ENCODE results near the gene FRMD6.

FRMD6 gene

GRCh38 chr14:51711505-51711904 is 59.8 kb downstream of the FRMD6 start:
- TF ChIP-seq POLR2AphosphoS5 (IDR thresholded peaks at IDR 0.05; ENCODE audit: low read depth, low read length) (no peak), POLR2A (IDR thresholded peaks at IDR 0.05; ENCODE audit: low read depth, low read length) (no peak), TAF1 (IDR thresholded peaks at IDR 0.05; ENCODE audit: borderline replicate concordance, low read depth, low read length) (no peak)
- no peak for DNase-seq (ENCODE audit: insufficient read length)
- FAIRE-seq = no peak

- FAIRE-seq = no peak
- DNase-seq (ENCODE audit: insufficient read length) = no peak
- TF ChIP-seq POLR2A (IDR thresholded peaks at IDR 0.05; ENCODE audit: low read depth, low read length) (no peak), POLR2AphosphoS5 (IDR thresholded peaks at IDR 0.05; ENCODE audit: low read depth, low read length) (no peak), TAF1 (IDR thresholded peaks at IDR 0.05; ENCODE audit: borderline replicate concordance, low read depth, low read length) (no peak)
Measured at GRCh38 chr14:51715250-51715649, 63.5 kb downstream of the FRMD6 start.

GRCh38 chr14:51715742-51716141 is 64.0 kb downstream of the FRMD6 start:
- TF ChIP-seq POLR2AphosphoS5 (IDR thresholded peaks at IDR 0.05; ENCODE audit: low read depth, low read length) (no peak), TAF1 (IDR thresholded peaks at IDR 0.05; ENCODE audit: borderline replicate concordance, low read depth, low read length) (no peak)
- no peak for FAIRE-seq

GRCh38 chr14:51716610-51717009 is 64.9 kb downstream of the FRMD6 start:
- FAIRE-seq (no peak), DNase-seq (ENCODE audit: insufficient read length) (no peak)
- no peak for TF ChIP-seq TAF1 (IDR thresholded peaks at IDR 0.05; ENCODE audit: borderline replicate concordance, low read depth, low read length)
- no peak for TF ChIP-seq POLR2A (IDR thresholded peaks at IDR 0.05; ENCODE audit: low read depth, low read length)
- no peak for TF ChIP-seq POLR2AphosphoS5 (IDR thresholded peaks at IDR 0.05; ENCODE audit: low read depth, low read length)

More at GRCh38 chr14:51715742-51716141, 64.0 kb downstream of the FRMD6 start:
- no peak for DNase-seq (ENCODE audit: insufficient read length)

- FAIRE-seq (no peak), DNase-seq (ENCODE audit: insufficient read length) (no peak)
- TF ChIP-seq POLR2AphosphoS5 (IDR thresholded peaks at IDR 0.05; ENCODE audit: low read depth, low read length) (no peak), TAF1 (IDR thresholded peaks at IDR 0.05; ENCODE audit: borderline replicate concordance, low read depth, low read length) (no peak), POLR2A (IDR thresholded peaks at IDR 0.05; ENCODE audit: low read depth, low read length) (no peak)
Measured at GRCh38 chr14:51717766-51718165, 66.1 kb downstream of the FRMD6 start.

- no peak for FAIRE-seq
- DNase-seq (ENCODE audit: insufficient read length) = no peak
- TF ChIP-seq TAF1 (IDR thresholded peaks at IDR 0.05; ENCODE audit: borderline replicate concordance, low read depth, low read length) (no peak), POLR2A (IDR thresholded peaks at IDR 0.05; ENCODE audit: low read depth, low read length) (no peak), POLR2AphosphoS5 (IDR thresholded peaks at IDR 0.05; ENCODE audit: low read depth, low read length) (no peak)
Measured at GRCh38 chr14:51719955-51720354, 68.2 kb downstream of the FRMD6 start.

- no peak for DNase-seq (ENCODE audit: insufficient read length)
- no peak for FAIRE-seq
- TF ChIP-seq POLR2AphosphoS5 (IDR thresholded peaks at IDR 0.05; ENCODE audit: low read depth, low read length) (no peak), POLR2A (IDR thresholded peaks at IDR 0.05; ENCODE audit: low read depth, low read length) (no peak), TAF1 (IDR thresholded peaks at IDR 0.05; ENCODE audit: borderline replicate concordance, low read depth, low read length) (no peak)
Measured at GRCh38 chr14:51723990-51724389, 72.3 kb downstream of the FRMD6 start.

GRCh38 chr14:51724650-51725049 is 72.9 kb downstream of the FRMD6 start:
- no peak for TF ChIP-seq POLR2A (IDR thresholded peaks at IDR 0.05; ENCODE audit: low read depth, low read length)
- TF ChIP-seq TAF1 (IDR thresholded peaks at IDR 0.05; ENCODE audit: borderline replicate concordance, low read depth, low read length) = no peak
- no peak for TF ChIP-seq POLR2AphosphoS5 (IDR thresholded peaks at IDR 0.05; ENCODE audit: low read depth, low read length)
- FAIRE-seq (no peak), DNase-seq (ENCODE audit: insufficient read length) (no peak)

GRCh38 chr14:51725061-51725460 is 73.4 kb downstream of the FRMD6 start:
- no peak for DNase-seq (ENCODE audit: insufficient read length)
- TF ChIP-seq TAF1 (IDR thresholded peaks at IDR 0.05; ENCODE audit: borderline replicate concordance, low read depth, low read length) (no peak), POLR2A (IDR thresholded peaks at IDR 0.05; ENCODE audit: low read depth, low read length) (no peak), POLR2AphosphoS5 (IDR thresholded peaks at IDR 0.05; ENCODE audit: low read depth, low read length) (no peak)
- no peak for FAIRE-seq

- DNase-seq (ENCODE audit: insufficient read length) = no peak
- TF ChIP-seq POLR2AphosphoS5 (IDR thresholded peaks at IDR 0.05; ENCODE audit: low read depth, low read length) = no peak
- no peak for TF ChIP-seq POLR2A (IDR thresholded peaks at IDR 0.05; ENCODE audit: low read depth, low read length)
- no peak for TF ChIP-seq TAF1 (IDR thresholded peaks at IDR 0.05; ENCODE audit: borderline replicate concordance, low read depth, low read length)
- FAIRE-seq = no peak
Measured at GRCh38 chr14:51726166-51726899, 74.6 kb downstream of the FRMD6 start.

GRCh38 chr14:51727526-51727925 is 75.8 kb downstream of the FRMD6 start:
- no peak for FAIRE-seq

GRCh38 chr14:51730098-51730497 is 78.4 kb downstream of the FRMD6 start:
- TF ChIP-seq TAF1 (IDR thresholded peaks at IDR 0.05; ENCODE audit: borderline replicate concordance, low read depth, low read length) = no peak
- TF ChIP-seq POLR2AphosphoS5 (IDR thresholded peaks at IDR 0.05; ENCODE audit: low read depth, low read length) = no peak
- TF ChIP-seq POLR2A (IDR thresholded peaks at IDR 0.05; ENCODE audit: low read depth, low read length) = no peak
- DNase-seq (ENCODE audit: insufficient read length) (no peak), FAIRE-seq (no peak)

More at GRCh38 chr14:51727526-51727925, 75.8 kb downstream of the FRMD6 start:
- no peak for DNase-seq (ENCODE audit: insufficient read length)
- TF ChIP-seq POLR2AphosphoS5 (IDR thresholded peaks at IDR 0.05; ENCODE audit: low read depth, low read length) (no peak), TAF1 (IDR thresholded peaks at IDR 0.05; ENCODE audit: borderline replicate concordance, low read depth, low read length) (no peak), POLR2A (IDR thresholded peaks at IDR 0.05; ENCODE audit: low read depth, low read length) (no peak)

Data from GM12892 (cell line).